T-helper 1 cell (primary cell): Measurements from ENCODE around the gene THOC5.

Experiments
- DNase-seq, 5 donors: peaks; one replicate each; pipeline ENCODE4 v3.0.0-alpha.2; 2012 to 2020

The THOC5 gene

GRCh38 chr22:29470159-29470855 lies 83.2 kb downstream of the THOC5 start:
- DNase-seq, result peak; percentile 36 to 73 (median 54)

- DNase-seq, result no peak
These were observed 83.8 kb downstream of the THOC5 start for GRCh38 chr22:29469755-29470154.

- DNase-seq, result no peak
These were observed 89.0 kb downstream of the THOC5 start for GRCh38 chr22:29464581-29464980.

- no peak for DNase-seq
These were observed 89.9 kb downstream of the THOC5 start for GRCh38 chr22:29463629-29464028.

- DNase-seq, result no peak
These were observed 92.3 kb downstream of the THOC5 start for GRCh38 chr22:29461263-29461662.

- DNase-seq, result no peak
These were observed 93.8 kb downstream of the THOC5 start for GRCh38 chr22:29459773-29460172.

- no peak for DNase-seq
These were observed 95.0 kb downstream of the THOC5 start for GRCh38 chr22:29458551-29458950.

GRCh38 chr22:29457730-29458129 lies 95.8 kb downstream of the THOC5 start:
- no peak for DNase-seq

- DNase-seq, result no peak
These were observed 97.3 kb downstream of the THOC5 start for GRCh38 chr22:29456211-29456671.
